HS-27A (cell line): ENCODE measurements around the gene GSDMA.
"Not testable (repeated sequence)": the region's sequence is repeated elsewhere in the genome, so short reads cannot be mapped to it uniquely, and the experiment has no call there.

Experiments
- DNase-seq: peaks from one replicate; pipeline ENCODE4 v3.0.0-alpha.2; 2012; ENCODE audit warnings: low read depth, missing footprints

Gene GSDMA

DNA sequence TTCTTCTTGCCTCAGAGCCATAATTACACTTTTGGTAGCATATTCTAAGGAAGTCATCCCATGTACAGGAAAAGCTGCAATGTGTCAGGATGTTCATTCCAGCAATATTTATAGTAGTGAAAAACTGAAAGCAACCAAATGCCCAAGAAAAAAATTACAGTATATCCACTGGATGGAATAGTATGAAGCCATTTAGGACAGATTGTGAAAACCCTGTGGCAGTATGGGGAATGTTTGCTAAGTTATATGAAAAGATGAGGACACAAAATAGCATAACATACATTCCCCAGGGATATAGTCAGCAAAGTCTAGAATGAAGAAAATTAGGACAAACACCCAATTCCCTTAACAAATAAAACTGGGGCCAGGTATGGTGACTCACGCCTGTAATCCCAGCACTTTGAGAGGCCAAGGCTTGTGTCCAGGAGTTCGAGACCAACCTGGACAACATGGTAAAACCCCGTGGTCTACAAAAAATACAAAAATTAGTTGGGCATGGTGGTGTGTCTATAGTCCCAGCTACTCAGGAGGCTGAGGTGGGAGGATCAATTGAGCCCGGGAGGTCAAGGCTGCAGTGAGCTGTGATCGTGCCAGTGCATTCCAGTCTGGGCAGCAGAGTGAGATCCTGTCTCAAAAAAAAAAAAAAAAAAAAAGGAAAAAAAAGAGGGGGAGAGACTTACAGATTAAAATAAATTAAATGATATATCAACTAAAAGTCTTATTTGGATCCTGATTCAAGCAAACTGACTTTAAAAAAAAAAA lies 33.0 kb upstream of the GSDMA start:
- peak; percentile 51 for DNase-seq

DNA sequence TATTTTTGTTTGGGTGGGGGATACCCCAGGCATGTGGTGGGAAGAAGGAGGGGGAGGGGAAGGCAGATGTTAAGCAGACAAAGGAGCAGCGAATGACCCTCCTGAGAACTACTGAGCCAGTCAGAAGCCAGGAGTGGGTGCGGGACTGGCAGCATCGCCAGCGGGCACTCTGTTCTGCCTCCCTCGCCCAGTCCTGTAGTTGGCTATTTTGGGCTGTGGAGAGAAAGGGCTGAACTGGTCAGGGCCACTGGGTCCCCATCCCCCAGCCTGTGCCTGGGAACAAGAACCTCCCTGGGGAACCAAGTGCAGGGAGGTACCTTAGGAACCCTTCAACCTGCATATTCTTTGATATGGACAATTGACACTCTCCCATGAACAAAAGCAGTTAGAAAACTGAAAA lies 28.9 kb upstream of the GSDMA start:
- no peak for DNase-seq

DNA sequence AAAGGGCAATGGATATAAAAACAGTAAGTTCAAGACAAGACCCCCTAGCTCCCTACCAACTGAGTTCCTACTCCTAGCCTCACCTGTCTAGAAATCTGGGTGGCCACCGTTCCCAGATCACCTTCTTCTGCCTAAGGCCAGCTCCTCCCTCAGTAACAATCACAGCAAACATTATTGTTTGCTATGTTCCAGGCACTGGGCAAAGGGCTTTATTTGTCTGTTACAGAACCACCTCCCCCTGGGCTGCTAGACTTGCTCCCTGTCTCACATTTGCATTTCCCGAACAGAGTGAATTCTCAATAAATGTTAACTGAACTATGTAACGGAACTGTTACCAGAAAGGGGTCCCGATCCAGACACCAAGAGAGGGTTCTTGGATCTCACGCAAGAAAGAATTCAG lies 28.5 kb upstream of the GSDMA start:
- DNase-seq, result no peak

DNA sequence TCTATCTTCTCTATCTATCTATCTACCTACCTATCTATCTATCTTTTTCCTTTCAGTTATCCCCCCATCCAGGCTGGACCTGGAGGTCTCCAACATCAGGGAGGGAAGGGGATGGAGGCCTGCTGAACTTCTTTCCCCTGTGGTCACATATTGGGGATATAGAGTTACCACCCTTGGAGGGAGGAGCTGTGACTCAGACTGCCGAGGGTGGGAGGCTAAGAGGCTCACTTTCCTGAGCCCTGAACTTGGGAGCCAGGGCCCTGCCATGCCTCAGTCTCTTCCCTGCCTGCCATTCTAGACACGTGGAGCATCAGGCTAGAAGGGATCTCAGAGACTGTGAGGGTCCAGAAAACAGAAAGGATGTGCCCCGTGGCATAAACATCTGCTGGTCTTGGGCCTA lies 26.9 kb upstream of the GSDMA start:
- DNase-seq, result no peak

DNA sequence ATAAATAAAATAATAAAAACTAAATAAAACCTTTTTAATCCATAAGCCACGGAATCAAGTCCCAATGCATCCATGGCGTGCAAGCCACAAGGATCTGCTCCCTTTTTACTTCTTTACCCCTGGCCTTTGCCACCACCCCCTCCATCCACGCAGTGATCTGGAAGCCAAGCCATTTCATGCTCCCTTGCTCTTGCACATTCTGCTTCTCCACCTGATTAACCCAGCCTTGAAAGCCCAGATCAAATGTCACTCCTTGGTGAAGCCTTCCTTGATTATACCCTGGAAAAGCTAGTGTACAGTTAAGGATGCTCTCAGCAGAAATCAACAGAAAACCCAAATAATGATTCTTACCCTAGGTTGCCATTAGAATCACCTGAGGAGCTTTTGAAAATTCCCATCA lies 25.4 kb upstream of the GSDMA start:
- no peak for DNase-seq

DNA sequence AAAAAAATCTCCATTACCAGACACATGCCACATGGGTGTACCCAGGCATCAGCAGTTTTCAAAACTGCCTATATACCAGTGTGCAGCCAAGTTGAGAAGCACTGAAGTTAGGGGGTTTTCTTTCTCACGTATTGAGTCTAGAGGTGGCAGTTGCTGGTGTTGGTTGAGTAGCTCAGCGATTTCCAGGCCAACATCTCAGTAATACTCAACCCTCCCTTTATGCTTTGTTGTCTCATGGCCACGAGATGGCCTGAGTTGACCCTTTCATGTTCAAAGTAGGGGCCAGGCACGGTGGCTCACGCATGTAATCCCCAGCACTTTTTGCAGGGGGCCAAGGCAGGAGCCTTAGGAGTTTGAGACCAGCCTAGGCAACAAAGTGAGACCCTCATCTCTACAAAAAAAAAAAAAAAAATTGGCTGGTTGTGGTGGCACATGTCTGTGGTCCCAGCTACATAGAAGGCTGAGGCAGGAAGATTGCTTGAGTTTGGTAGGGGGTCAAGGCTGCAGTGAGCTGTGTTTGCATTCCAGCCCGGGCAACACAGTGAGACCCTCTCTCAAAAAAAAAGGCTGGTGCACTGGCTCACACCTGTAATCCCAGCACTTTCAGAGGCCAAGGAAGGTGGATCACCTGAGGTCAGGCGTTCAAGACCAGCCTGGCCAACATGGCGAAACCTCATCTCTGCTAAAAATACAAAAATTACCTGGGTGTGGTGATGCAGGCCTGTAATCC lies 24.5 kb upstream of the GSDMA start:
- no peak for DNase-seq

DNA sequence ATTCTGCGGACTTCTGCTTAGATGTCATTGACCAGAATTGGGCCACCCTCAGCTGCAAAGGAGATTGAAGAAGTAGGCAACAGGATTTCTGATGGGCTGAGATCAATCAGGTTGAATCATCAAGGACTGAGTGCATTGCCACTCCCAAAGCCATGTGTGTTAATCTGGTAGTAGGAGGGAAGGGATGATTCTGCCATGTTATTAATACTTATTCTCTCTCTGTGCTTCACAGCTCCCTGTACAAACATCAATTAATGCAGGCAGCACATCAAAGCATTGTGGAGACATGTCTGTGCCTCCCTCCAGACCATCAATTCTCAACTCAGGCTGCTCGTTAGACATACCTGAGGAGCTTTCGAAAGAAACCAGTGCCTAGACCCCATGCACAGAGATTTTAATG lies 23.7 kb upstream of the GSDMA start:
- no peak for DNase-seq

DNA sequence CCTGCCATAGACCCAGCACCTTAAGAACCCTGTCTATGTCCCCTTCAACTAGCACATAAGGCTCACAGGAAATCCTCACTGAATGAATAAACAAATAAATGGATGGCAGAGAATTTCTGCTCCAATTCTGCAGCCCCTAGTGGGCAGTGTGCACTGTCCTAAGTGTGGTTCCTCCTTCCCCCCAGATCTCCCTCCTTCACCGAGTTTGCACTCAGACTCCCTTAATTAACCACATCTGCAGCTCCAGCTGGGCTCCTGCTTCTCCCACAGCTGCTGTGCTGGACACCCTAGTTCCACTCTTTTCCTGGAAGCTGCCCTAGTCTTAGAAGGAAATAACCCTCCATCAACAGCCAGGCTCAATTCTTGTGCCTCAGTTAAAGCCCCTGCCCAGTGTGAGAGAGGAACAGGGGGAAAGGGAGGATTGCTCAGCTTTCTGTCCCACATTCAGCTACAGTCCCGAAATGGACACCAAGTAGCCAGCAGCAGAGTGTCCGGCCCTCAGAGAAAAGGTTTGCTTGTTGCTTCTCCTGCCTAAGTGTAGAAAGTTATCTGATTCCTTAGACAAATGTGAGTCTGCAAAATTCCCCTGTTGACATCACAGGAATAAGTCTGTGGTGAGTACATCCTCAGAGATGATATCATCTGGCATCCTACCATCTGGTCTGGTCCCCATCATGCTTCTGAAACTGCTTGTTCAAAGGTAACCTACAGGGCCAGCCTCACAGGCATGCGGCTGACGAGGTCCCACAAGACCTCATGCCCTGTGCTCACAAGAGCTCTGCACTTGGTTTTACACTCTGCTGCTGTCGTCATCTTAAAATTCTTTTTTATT lies 23.0 kb upstream of the GSDMA start:
- no peak for DNase-seq

DNA sequence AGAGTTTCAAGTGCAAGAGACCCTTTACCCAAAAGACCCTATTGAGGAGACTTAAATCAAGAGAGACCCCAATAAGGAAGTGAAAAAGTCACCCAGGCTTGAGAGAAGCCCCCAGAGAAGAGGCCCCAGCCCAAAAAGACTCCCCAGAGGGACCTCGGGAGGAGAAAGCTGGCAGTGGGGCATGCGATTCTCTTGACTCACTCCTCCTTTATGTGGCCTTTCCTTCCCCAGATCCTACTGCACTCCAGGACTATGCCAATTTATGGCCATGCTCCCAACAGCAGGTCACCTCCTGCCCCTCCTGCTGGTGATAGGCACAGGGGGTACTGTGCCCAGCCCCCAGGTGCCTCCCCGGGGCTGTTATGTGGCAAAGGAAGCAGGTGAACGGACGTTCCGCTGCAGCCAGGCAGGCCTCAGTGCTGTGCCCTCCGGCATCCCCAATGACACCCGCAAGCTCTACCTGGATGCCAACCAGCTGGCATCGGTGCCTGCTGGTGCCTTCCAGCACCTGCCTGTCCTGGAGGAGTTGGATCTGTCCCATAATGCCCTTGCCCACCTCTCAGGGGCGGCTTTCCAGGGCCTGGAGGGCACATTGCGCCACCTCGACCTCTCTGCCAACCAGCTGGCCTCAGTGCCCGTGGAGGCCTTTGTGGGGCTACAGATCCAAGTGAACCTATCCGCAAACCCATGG lies 19.0 kb upstream of the GSDMA start:
- no peak for DNase-seq

DNA sequence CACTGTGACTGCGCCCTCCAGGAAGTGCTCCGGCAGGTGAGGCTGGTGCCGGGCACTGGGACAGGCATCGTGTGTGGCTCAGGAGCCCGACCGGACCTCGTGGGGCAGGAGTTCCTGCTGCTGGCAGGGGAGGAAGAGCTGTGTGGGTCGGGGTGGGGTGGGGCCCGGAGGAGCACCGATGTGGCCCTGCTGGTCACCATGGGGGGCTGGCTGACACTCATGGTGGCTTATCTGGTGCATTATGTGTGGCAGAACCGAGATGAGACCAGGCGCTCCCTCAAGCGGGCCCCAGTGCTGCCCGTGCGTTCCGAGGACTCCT lies 18.5 kb upstream of the GSDMA start:
- DNase-seq, result no peak

DNA sequence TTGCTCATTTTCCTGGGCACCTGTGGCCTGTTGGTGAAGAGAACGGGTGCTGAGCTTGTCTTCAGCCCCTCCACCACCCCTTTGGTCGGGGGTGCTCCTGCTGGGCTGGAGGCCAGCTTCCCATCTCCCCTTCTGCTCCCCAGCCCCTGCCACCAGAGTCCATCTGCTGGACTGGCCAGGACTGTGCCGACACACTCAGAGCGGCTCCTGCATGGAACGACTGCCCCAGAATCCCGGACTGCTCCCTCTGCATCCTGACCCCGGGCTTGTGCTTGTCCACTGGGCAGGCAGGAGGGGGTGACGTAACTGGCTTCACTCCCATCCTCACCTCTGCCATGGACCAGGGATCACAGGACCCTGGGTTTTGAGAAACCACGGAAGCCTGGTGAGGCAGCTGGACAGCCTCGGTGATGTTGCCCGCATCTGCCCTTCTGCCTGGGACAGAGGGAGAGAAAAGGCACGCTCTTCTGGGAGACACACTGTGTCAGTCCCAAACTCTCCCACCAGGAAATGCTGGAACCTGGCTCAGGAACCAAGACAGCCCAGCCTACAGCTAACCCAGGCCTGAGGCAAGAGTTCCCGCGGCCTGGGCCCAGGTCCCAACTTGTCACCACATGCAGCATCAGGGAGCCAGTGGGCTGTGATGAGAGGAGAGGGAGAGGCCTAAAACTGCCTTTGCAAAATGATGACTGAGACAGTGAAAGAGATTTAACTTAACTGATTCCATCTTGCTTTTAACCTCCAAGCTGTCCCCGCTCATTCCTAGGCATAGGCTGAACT lies 16.1 kb upstream of the GSDMA start:
- DNase-seq, result no peak

DNA sequence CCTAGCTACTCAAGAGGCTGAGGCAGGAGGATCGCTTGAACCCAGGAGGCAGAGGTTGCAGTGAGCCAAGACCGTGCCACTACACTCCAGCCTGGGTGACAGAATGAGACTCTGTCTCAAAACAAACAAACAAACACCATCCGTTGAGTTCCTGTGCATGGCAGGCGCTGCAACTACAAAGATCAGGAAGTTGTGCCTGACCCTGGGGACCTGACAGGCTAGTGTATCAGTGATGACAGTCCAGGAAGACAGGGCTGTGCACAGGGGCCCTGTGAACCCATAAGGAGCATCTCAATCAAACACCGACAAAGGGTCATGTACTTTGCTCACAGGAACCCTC lies 14.3 kb upstream of the GSDMA start:
- DNase-seq, result not testable (repeated sequence)

DNA sequence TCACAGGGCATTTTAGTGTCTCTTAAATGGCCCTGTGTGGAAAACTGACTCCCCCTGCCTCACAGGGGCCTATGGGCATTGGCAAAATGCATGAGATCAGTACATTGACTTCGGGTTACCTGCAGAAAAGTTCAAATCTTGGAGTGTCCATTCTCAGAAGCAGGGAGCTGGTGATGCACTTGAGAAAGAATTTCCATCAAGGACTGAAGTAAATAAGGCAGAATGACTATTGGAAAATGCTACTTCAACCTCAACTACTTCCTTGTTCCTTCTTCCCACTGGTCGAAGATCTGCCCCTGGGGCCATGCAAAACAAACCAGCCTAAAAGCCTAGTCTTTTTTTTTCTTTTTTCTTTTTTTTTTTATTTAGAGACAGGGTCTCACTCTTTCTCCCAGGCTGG lies 13.8 kb upstream of the GSDMA start:
- no peak for DNase-seq

DNA sequence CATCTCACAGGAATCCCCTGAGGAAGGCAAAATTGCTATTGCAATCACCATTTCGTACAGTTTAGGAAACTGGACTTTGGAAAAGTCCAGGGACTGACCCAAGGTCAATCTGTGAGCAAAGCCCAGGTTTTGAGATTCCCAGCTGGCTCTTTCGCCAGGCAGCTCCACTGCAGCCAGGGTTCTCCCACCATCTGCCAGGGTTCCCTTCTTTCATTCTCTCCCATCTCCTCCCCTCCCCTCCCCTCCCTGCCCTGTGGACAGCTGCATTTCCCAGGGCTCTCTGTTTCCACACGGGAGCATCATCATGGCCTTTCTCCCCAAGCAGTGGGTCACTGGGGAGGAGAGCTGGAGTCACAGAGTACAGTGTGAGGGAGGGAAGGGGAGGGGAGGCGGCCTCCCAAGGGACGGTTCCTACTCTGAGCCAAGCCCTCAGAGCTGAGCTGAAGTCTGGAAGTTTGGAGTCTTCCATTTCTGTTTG lies 11.9 kb upstream of the GSDMA start:
- DNase-seq, result no peak

DNA sequence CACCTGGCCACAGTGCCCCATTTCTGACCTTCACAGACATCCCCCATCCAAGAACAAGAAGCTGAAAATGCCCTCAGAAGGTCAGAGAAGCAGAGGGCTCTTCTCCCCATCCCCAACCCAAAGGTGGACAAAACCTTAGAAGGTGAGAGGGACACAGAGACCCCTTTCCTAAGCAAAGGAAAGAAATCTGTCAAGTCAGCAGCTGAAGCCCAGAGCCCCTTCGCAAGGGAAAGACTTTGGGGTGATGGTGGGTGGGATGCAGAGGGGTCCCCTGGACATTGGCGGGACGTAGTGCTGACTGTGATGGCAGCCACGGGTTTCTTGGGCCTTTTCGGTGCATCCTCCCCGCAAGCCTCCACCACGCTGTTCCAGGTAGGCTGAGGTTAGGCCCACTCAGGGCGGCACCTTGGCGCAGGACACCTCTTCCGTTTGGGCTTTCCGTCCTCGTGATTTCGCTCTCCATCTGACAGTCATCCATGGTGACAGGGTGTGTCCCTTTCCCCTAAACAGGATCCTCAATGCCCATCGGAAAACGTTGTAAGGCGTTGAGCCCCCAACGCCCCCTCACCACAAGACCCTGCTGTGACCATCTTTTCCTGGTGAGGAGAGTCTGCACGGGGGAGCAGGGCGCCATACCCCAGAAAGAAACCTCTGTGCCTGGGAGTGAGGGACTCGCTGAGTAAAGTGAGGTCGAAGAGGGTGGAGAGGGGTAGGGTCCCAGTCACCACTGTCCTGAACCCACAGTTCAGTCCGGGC lies 10.7 kb upstream of the GSDMA start:
- no peak for DNase-seq

DNA sequence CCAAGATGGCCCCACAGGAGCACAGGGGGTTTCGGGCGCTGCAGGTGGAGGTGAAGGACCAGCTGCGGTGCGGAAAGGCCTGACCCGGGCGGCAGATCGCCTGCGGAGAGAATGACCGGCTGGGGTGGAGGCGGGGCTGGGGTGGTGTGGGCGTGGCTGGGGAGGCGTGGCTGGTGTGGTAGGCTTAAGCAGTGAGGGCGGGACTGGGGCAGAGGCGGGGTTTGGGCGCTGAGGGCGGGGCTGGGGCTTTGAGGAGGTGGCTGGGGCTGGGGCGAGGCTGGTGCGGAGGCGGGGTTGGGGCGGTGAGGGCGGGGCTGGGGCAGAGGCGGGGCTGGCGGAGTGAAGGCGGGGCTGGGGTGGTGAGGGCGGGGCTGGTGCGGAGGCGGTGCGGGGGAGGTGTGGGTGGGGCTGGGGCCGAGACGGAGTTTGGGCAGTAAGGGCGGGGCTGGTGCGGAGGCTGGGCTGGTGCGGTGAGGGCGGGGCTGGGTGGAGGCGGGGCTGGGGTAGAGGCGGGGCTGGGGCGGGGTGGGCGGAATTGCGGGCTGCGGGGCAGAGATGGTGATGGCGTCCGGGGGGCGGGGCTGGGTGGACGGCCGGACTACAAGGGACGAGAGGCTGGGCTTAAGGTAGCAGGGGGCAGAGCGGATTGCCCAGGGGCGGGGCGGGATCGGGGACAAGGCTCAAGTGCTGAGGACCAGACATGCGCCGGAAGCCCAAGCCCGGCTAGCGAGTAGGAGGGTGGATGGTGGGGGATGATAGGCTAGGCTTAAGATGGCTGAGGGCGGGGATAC lies 9.9 kb upstream of the GSDMA start:
- DNase-seq, result peak; percentile 64

DNA sequence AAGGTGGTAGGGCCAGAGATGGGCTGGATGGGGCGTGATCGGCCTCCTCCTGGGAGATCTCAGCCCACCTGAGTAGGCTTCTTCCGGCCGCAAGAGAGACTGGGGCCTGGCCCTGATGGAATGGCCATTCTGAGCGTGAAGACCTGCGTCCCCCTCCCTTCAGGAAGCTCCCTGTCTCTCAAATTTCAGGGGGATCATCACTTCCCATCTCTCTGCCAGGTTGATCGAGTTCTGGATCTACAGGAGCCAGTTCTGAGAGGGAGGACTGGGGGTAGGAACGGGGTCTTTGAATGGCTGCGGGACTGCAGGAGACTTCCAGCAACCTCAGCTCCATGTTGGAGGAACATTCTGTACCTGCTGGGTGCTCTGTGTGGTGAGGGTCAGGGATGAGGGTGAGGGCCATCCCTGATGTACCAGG lies 9.3 kb upstream of the GSDMA start:
- DNase-seq, result no peak

DNA sequence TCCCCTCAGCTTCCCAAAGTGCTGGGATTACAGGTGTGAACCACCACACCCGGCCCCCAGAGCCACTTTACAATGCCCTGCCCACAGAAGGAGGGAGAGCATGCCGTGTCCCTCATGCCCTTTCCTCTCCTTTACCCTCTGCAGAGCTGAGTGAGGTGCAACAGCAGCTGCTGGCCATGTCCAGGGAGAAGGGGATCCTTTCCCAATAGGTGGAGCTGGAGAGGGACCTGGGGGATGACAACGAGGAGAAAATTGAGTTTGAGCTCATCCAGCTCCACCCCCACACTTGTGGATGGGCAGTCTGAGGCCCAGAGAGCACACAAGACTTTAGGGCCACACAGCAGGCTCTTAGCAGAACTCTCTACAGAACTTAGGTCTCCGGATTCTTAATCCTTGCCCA lies 7.9 kb upstream of the GSDMA start:
- no peak for DNase-seq

DNA sequence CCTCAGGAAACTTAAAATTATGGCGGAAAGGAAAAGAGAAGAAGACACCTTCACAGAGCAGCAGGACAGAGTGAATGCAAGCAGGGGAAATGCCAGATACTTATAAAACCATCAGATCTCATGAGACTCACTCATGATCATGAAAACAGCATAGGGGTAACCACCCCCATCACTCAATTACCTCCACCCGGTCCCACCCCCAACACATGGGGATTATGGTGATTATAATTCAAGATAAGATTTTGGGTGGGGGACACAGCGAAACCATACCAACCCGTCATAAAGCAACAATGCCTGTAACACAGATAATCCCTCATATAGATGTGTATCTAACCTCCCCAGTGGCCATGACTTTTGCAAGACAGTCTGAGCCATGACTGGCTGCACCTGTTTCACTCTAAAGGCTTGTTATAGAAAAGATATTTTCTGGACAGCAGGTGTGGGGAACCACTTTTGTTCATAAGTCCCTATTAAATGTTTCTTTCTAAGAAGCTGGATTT lies 7.0 kb upstream of the GSDMA start:
- DNase-seq, result no peak

DNA sequence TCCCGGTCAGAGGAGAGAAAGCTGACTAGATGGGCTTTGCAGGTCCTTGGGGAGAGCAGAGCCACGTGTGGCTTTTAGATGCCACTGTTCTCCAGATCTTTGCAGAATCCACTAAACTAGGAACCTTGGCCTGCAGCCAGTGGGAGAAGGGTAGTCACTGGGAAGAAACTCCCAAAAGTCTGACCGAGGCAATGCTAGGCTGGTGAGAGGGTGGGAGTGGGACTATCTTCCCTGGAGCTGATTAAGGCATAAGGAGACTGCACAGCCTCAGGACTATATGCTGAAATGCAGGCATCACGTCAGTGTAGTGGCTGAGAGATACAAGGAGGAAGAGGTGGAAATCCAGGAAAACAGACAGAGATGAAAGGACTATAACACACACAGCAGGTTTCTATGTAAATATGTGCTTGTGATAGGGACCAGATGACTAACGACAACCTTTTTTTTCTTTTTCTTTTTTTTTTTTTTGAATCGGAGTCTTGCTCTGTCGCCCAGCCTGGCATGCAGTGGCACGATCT lies 2.2 kb upstream of the GSDMA start:
- DNase-seq, result no peak
